GM18520 (cell line): Measurements from ENCODE around the gene UGT1A9.
"Not testable (repeated sequence)": the region's sequence is repeated elsewhere in the genome, so short reads cannot be mapped to it uniquely, and the experiment has no call there.

Source experiments
- ATAC-seq: cut with Tn5 transposase; IDR thresholded peaks from one replicate; pipeline ENCODE4 v1.9.1; 2021; ENCODE audit not compliant: unreplicated experiment

Gene UGT1A9

GRCh38 chr2:233680361-233681045 lies 8.8 kb downstream of the UGT1A9 start:
- ATAC-seq = no peak

- ATAC-seq = no peak
Measured at GRCh38 chr2:233681521-233682099, 9.9 kb downstream of the UGT1A9 start, which contains the start of gene UGT1A7. TSS of gene UGT1A7 (plus strand) at chr2:233681901. CDS start at chr2:233681938, 37 bp downstream.

GRCh38 chr2:233684640-233685039 lies 12.9 kb downstream of the UGT1A9 start:
- no peak for ATAC-seq

- no peak for ATAC-seq
Measured at GRCh38 chr2:233686928-233687327, 15.2 kb downstream of the UGT1A9 start.

GRCh38 chr2:233688341-233688740 lies 16.6 kb downstream of the UGT1A9 start:
- ATAC-seq = no peak

GRCh38 chr2:233689031-233689430 lies 17.3 kb downstream of the UGT1A9 start:
- no peak for ATAC-seq

- ATAC-seq = no peak
Measured at GRCh38 chr2:233689501-233689900, 17.8 kb downstream of the UGT1A9 start.

- no peak for ATAC-seq
Measured at GRCh38 chr2:233690444-233690843, 18.7 kb downstream of the UGT1A9 start.

GRCh38 chr2:233691443-233692433 lies 20.0 kb downstream of the UGT1A9 start:
- ATAC-seq = no peak

- no peak for ATAC-seq
Measured at GRCh38 chr2:233692648-233693047, 20.9 kb downstream of the UGT1A9 start, which contains the start of gene UGT1A6. TSS of gene UGT1A6 (plus strand) at chr2:233692890. CDS start at chr2:233693005, 115 bp downstream.

GRCh38 chr2:233693963-233694362 lies 22.3 kb downstream of the UGT1A9 start:
- ATAC-seq = no peak

- ATAC-seq = no peak
Measured at GRCh38 chr2:233698740-233699139, 27.0 kb downstream of the UGT1A9 start.

GRCh38 chr2:233699424-233700027 lies 27.8 kb downstream of the UGT1A9 start:
- no peak for ATAC-seq

- ATAC-seq = no peak
Measured at GRCh38 chr2:233700028-233700635, 28.4 kb downstream of the UGT1A9 start.

GRCh38 chr2:233700842-233701241 lies 29.1 kb downstream of the UGT1A9 start:
- not testable (repeated sequence) for ATAC-seq

- ATAC-seq = no peak
Measured at GRCh38 chr2:233702238-233702637, 30.5 kb downstream of the UGT1A9 start.

GRCh38 chr2:233705911-233706506 lies 34.3 kb downstream of the UGT1A9 start:
- ATAC-seq = no peak

- no peak for ATAC-seq
Measured at GRCh38 chr2:233706720-233707119, 35.0 kb downstream of the UGT1A9 start.

- ATAC-seq = no peak
Measured at GRCh38 chr2:233707940-233708644, 36.4 kb downstream of the UGT1A9 start.

GRCh38 chr2:233708942-233709341 lies 37.2 kb downstream of the UGT1A9 start:
- ATAC-seq = no peak
